RKO (cell line): Measurements from ENCODE around the gene DSG1.
"Not testable (repeated sequence)": the region's sequence is repeated elsewhere in the genome, so short reads cannot be mapped to it uniquely, and the experiment has no call there.

ENCODE experiments used
- DNase-seq: peaks from one replicate; pipeline ENCODE4 v3.0.0-alpha.2; 2016; ENCODE audit warnings: low spot score

The DSG1 gene

DNA sequence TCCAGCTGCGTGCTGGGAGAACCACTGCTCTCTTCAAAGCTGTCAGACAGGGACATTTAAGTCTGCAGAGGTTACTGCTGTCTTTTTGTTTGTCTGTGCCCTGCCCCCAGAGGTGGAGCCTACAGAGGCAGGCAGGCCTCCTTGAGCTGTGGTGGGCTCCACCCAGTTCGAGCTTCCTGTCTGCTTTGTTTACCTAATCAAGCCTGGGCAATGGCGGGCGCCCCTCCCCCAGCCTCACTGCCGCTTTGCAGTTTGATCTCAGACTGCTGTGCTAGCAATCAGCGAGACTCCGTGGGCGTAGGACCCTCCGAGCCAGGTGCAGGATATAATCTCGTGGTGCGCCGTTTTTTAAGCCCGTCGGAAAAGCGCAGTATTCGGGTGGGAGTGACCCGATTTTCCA lies 35.4 kb downstream of the DSG1 start:
- not testable (repeated sequence) for DNase-seq

DNA sequence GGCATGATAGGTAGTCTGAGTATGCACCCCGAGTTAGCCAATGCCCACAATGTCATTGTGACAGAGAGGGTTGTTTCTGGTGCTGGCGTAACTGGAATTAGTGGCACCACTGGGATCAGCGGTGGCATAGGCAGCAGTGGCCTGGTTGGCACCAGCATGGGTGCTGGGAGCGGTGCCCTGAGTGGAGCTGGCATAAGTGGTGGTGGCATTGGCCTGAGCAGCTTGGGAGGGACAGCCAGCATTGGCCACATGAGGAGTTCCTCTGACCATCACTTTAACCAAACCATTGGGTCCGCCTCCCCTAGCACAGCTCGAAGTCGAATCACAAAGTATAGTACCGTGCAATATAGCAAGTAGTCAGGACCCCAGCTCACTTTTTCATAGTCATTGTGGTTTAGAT lies 37.0 kb downstream of the DSG1 start:
- no peak for DNase-seq

DNA sequence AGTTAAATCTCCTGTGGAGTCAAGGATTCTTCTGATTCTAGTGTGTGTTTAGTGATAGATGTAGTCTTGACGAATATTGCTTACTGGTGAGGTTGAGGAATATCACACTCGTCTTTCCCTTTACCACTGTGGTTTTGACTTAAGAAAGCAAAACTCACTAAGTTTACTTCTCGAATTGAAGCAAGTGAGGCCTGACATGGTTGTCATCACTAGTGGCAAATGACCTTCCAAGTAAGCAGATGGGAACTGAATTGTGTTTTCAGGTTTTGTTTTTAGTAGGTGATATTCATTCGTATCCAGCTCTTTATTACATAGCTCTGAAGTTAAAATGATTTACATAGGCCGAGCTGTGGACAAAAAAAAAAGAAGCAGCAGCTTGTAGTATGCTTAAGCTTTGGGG lies 38.1 kb downstream of the DSG1 start:
- DNase-seq, result no peak

DNA sequence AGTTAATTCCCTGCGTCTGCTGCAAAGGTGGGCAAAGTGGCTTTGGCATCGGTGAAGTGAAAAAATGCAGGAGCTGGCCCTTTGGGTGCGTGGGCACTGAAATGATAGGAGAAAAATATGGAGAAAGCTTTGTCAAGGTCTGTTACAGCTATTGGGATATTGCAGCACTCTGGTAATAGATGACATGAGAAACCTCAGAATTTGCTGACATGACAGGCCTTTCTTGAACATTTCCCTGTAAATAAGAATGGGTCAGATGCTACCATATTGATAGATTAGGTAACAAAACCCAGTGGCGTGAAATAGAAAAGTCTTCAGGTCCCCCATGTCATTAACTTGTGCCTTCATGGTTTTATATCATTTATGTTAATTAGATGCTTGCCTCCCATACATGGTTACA lies 46.2 kb downstream of the DSG1 start:
- no peak for DNase-seq

DNA sequence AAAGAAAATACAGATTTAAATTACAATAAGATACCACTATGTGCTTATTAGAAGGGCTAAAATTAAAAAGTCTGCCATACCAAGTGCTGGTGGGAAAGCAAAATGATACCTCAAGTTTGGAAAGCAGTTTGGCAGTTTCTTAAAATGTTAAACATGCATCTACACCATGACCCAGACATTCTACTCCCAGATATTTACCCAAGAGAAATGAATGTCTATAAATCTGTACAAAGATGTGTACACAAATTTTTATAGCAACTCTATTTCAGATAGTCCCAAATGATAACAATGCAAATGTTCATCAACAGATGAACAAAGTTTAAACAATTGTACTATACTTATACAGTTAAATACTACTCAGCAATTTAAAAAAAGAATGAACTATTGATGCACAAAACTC lies 51.5 kb downstream of the DSG1 start:
- DNase-seq, result no peak

DNA sequence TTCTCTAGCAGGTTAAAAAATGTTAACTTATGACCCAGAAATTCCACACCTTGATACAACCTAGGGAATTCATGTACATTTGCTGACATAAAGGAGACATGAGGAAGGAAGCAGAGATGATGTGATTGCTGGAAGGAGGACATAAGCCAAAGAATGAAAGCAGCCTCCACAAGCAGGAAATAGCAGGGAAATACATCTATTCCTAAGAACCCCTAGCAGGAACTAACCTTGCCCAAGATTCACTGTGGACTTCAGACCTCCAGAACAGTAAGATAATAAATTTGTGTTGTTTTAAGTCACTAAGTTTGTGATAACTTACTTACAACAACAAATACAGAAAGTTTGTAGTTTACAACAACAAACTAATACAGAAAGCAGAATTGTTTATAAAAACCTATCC lies 54.0 kb downstream of the DSG1 start:
- DNase-seq, result no peak

DNA sequence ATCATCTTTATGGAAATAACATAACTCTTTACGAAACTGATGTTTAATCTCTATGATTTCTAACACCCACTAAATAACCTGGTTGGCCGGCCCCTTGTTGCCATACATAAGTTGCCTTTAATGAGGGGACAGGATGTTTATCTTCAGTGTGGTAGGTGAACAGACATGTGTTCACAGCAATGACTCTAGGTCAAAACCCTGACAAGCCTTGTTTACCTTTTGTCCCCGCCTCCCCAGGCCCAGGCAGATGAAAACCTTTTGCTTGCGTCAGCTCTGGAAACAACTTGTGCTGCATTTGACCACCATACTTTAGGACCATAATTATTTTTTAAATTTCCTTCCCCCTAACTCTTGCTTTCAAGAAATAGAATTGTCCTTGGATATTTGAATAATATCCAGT lies 55.7 kb downstream of the DSG1 start:
- no peak for DNase-seq

DNA sequence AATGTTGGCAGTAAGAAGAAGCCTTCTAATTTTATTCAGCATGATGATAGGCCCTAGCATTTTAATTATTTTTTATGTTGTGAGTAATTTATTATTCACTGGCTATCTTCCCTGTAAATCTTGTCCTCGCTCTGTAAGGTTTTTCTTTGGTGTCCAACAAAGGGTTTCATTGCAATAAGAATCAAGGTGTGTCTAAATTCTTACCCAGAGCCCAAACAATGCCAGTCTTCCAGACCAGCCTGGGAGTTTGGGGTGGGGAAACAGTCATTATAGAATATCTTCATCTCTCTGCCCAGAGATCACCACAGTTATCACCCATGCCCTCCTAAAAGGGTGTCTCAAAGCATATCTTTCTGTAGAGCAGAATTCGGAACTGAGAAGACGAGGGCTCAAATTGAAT lies 58.5 kb downstream of the DSG1 start, which contains the start of gene DSG4:
DSG4 (plus strand) TSS at position 301 of the 400 bp plus-strand sequence. CDS start 135 bp downstream, outside the sequence.
- no peak for DNase-seq

DNA sequence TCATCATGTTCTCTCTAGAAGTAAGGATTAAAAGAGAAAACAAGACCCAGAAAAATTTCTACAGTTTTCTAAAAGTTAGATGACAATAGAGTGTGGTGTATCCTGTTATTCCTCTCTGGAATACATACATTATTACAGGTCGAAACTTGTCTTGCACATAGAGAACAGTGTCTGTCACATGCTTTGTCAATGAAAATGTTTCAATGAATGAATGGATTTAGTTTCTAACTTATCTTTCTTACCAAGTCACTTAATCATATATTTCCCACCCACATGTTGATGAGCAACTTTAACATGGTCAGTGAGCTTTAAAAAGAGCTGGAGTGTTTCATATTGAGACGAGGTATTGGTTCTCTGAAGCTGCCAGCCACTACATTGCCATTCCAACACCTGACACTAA lies 63.0 kb downstream of the DSG1 start:
- DNase-seq, result no peak

DNA sequence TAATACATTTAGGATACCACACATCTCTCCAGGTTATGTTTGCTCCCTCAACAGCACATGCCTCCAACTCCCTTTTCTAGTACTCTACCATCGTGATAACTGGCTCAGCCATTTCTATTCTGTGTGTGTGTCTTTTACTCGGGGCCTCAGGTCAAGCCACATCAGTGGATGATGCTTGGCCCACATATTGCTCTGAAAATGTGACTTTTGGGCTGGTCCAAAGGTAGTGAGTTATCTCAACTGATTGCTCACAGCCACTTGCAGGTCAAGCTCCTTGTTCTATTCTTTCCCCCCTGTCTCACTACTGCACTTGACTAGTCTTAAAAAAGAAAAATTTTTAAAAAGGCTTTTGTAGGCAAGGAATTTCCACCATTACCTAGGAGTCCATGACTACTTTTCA lies 64.1 kb downstream of the DSG1 start:
- DNase-seq, result no peak

DNA sequence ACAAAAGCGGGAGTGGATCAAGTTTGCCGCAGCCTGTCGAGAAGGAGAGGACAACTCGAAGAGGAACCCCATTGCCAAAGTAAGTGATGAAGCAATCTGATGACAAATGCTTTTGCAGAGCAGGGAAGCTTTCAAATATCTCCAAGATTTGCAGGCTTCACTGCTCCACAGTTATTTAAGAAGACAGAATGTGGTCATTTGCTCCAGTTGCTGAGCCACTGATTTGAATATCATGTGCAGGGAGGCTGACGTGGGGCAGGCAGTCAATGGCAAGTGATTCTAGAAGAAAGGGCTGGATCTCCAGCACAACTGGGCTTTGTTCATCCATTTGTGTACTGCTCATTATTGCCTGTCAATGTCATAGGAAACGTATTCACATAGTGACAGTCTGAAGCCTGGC lies 68.8 kb downstream of the DSG1 start:
- no peak for DNase-seq

DNA sequence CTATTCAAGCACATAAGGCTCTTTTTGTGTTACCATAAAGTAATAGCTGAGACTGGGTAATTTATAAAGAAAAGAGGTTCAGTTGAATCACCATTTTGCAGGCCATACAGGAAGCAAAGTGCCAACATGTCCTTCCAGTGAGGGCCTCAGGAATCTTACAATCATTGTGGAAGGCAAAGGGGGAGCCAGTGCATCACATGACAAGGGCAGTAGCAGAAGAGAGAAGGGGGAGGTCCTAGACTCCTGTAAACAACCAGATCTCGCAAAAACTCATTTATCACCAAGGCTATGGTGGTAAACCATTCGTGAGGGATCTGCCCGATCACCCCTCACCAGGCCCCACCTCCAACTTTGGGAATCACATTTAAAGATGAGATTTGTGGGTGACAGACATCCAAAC lies 75.3 kb downstream of the DSG1 start:
- DNase-seq, result no peak

DNA sequence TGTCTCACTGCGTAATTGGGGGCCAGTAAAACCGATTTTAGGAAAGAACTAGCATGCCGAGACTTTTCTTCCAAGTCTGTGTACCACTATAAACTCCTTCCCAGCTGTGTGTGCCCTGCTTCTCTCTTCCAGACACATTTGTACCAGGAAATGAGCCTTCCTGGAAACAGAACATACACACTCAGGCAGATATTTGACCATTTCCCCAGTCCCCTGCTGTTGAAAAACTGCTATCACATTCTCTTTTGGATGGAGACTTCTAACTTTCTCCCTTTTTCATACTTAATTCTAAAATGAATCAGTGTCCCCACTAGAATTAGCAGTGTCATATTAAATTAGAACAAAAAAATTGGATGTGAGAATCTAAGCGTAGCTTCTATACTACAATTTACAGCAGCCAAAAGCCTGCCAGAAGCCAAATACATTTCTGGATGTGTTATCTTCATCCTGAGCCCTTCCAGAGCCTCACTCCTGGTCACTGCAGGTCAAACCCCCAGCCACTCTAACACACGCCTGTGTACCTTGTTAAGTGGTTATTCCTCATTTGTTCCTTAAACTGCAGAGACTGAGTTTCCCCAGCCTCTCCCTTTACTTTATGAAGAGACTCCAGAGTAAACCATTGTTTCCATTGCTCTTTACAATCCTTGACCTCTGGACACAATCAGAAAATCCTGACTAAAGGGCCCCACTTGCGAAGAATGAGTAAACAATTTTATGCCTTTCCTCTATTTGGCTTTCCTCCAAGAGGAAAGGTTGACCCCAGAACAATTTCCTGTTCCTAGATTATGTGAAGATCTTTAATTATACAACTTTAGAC lies 79.0 kb downstream of the DSG1 start:
- DNase-seq, result no peak

DNA sequence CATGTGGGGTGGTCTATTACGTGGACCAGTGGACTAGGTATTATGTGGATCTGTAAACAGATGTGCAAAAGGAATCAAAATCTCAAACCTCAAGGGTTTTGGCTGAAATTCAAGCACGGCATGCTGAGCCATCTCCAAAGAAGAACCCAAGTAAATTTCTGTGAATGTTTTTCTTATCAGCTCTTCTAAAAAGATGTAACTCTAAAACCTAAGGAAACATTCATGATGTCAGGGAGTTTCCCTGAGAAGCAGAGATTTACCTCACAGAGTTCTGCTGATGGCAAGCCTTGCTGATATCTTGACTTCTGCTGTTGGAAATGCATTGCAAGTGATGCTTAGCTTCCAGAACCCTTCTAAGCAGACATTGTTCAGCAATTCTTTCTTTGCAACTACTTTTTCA lies 80.2 kb downstream of the DSG1 start:
- no peak for DNase-seq

DNA sequence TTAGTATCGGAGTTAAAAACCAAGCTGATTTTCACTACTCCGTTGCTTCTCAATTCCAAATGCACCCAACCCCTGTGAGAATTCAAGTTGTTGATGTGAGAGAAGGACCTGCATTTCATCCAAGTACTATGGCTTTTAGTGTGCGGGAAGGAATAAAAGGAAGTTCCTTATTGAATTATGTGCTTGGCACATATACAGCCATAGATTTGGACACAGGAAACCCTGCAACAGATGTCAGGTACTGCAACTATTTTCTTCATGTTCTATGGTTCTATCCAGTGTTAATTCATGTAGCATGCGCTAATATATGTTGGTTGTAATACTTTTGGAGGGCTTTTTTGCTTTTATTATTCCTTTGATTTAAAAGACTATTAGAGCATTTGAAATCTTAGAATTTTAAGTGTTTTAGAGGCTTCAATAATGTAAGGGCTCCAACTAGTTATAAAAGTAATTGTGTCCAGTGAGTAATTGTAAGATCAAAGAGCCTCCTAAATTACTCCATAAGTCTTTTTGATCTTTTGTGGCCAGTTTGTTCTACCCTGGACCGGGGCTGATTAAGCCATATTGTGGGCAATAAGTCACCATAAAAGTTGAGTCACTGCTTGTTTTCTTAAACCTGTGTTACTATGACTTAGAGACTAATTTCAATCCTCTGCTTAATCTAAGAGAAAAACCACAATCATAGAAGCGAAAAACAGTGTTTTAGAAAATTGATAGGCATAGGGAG lies 81.5 kb downstream of the DSG1 start:
- peak; percentile 18 for DNase-seq

DNA sequence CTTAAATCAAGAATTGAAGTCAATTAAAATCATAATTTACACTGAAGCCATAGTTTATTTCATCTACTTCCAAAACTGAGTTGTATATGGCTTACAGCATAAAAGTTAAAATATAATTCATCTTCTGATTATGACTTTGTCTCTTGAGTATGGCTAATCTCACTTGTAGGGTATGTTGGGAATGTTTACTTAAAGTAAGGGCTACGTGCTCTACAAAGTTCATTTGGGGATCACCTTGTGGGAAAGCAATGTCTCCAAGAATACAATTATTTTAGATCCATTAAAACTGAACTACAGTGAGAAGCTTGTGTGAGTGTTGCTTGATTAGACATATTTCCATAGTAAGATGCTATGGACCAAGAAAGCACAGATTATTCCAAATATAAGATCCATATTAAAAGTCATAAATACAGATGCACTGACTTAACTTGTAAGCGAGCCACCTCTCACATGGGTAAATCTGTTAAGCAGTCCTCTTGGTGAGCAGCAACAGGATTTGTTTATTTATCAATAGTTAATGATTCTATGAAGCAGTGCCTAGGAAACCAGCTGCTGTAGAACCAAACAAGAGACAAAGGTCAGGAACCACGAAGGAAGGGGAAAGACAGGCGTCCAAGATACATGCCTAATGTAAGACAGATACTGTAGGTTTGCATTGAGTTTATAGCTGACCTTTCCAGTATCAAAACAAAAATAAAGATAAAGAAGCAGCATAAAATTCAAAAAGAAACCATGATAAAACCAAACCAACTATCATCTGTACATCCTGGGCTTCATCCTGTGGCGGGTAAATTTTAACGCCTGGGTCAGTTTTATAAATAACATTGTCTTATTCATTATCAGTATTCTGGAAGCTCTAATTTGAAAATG lies 83.4 kb downstream of the DSG1 start:
- no peak for DNase-seq

DNA sequence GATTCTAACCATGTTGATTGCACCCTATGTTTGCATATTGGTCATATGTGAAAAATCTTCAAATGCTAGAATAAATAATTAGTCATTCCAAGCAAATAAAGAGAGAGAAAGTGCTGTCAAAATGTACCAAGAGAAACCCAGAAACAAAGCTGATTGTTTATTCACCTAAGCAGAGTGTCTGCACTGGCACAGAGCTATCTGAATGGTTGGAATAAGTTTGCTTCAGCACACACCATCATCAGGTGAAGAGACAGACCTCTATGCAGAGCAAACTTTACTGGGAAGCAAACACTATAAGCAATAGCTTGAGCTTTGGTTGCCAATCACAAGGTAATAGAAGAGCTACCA lies 84.0 kb downstream of the DSG1 start:
- no peak for DNase-seq

DNA sequence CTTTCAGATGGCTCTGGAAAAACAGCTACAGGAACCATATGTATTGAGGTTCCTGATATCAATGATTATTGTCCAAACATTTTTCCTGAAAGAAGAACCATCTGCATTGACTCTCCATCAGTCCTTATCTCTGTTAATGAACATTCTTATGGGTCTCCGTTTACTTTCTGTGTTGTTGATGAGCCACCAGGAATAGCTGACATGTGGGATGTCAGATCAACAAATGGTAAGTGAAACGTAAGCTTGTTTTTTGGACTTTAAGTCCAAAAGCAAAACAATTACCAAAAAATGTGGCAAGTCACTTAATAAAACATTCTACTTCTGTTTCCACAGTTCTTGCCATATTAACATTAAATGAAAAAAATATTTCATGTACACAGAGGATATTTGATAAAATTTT lies 85.4 kb downstream of the DSG1 start:
- no peak for DNase-seq
